NOMO-1 treated with dmso at 0.1 percent for 144 hours (cell line): ENCODE results near the gene LRPAP1.
"Not testable (repeated sequence)": the region's sequence is repeated elsewhere in the genome, so short reads cannot be mapped to it uniquely, and the experiment has no call there.

ENCODE experiments used
- DNase-seq: peaks from one replicate; lab custom pipeline; 2025; ENCODE audit not compliant: unreplicated experiment; lab: John Stamatoyannopoulos, UW

Gene LRPAP1, protein sequence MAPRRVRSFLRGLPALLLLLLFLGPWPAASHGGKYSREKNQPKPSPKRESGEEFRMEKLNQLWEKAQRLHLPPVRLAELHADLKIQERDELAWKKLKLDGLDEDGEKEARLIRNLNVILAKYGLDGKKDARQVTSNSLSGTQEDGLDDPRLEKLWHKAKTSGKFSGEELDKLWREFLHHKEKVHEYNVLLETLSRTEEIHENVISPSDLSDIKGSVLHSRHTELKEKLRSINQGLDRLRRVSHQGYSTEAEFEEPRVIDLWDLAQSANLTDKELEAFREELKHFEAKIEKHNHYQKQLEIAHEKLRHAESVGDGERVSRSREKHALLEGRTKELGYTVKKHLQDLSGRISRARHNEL

DNA sequence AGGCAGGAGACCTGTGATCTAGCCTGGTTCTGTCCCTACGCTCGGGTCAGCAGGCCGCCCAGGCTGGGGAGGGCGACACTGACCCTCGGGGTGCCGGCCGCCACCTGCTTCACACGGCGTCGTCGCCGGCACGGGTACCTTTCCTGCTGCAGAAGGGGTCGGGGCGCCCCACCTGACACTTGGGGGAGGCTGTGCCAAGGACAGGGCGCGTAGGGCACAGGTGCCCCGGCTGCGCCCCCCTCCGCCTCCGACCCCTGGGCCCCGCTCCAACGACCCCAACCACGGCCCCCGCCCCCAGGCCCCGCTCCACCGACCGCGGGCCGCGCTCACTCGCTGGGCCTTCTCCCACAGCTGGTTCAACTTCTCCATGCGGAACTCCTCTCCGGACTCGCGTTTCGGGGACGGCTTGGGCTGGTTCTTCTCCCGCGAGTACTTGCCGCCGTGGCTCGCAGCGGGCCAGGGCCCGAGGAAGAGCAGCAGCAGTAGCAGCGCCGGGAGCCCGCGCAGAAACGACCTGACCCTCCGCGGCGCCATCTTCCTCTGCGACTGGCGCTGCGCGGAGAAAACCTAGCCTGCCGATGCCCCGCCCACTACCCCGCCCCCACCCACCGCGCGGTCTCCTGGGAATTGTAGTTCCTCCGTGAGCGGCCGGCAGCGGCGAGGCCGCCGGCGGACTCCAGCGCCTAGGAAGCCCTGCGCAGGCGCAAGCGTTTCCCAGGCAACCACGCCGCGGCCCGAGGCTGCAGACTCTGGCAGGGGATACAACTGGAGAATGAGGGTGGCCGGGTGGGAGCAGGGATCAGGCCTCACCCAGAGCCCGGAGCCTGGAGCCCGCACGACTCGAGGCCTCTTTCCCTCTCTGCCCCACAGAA lies at the start of gene LRPAP1:
Gene LRPAP1, minus strand, starts transcription at position 544 of the 872 bp plus-strand sequence. Its CDS starts 10 bp downstream, at position 534.
- peak; percentile 67 for DNase-seq

DNA sequence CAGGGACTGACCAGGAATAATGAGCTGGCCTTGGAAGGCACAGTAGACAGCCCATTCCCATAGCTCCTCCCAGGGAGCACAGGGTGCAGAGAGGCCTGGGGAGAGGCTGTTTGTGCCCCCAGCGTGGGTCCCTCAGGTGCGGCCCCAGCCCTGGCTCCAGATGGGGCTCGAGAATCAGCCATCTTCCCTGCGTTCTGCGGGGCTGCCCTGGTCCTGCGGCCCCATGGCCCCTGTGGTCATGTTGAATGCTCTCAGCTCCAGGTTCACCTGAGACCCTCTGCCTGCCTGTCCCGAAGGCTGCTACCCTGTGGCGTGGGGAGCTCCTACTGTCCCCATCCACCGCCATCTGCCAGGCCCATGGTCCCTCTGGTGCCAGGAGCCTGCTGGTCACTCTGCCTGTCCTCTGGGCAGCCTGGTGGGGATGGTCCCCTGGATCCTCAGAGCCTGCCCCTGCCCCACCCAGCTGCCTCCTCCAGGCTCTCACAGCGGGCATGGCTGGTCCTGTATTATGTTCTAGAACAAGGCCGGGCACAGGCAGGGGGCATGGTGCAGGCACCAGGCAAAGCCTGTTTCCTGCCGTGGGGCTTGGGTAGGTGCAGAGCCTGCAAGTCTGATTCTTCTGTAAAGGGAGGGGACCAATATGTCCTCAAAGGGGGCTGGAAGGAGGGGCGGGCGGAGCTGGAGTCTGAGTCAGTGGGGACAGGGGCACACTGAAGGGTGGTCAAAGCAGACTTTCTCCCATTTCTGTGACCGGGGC lies 49.3 kb upstream of the LRPAP1 start:
- not testable (repeated sequence) for DNase-seq

DNA sequence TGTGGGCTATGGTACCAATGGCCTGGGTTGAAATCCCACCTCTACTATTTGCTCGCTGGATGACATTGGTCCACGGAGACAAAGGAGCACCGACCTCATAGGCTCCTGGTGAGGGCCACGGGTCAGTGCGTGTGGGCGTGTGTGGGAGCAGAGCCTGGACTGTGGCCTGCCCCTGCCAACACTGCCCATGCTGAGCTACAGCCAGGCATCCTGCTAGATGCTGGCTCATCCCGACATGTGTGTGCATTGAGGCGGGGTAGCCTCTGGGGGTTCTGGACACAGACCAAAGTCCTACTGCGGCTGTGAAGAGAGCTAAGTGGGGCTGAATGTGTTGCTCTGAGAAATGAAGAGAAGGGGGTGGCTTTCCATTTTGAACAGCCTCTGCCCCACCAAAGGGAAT lies 48.6 kb upstream of the LRPAP1 start:
- not testable (repeated sequence) for DNase-seq

DNA sequence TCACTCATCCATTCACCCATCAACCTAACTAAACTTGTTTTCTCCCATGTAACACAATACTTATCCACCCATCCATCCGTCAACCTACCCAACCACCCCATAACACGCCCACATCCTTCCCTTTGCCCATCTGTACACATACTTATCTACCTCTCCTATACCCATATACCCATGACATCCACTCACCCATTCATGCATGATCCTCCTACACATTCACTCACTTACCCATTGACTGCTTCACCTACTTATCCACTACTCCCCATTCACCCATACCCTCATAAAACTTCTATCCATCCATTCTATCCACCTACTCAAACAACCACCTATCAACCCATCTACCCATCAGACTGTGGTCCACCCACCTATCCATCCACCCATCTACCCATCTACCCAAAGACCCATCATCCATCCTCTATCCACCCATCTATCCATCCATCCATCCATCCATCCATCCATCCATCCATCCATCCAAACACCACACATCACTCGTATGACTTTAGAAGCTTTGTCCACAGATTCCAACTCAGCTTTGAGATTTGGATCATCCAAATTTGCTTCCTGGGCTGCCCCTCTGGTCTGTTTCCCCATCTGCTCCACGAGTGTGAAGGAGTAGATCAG lies 46.4 kb upstream of the LRPAP1 start:
- DNase-seq = not testable (repeated sequence)

DNA sequence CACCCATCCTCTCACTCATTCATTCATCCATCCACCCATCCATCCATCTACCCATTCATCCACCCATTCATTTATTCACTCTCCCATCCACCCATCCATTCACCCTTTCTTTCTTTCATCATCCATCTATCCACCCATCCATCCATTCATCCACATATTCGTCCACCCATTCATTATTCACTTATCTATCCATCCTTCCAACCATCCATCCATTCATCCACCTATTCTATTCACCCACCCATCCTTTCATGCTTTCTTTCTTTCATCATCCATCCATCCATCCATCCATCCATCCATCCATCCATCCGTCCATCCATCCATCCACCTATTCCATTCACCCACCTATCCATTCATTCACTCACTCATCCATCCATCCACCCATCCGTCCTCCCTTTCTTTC lies 45.8 kb upstream of the LRPAP1 start:
- DNase-seq = not testable (repeated sequence)

DNA sequence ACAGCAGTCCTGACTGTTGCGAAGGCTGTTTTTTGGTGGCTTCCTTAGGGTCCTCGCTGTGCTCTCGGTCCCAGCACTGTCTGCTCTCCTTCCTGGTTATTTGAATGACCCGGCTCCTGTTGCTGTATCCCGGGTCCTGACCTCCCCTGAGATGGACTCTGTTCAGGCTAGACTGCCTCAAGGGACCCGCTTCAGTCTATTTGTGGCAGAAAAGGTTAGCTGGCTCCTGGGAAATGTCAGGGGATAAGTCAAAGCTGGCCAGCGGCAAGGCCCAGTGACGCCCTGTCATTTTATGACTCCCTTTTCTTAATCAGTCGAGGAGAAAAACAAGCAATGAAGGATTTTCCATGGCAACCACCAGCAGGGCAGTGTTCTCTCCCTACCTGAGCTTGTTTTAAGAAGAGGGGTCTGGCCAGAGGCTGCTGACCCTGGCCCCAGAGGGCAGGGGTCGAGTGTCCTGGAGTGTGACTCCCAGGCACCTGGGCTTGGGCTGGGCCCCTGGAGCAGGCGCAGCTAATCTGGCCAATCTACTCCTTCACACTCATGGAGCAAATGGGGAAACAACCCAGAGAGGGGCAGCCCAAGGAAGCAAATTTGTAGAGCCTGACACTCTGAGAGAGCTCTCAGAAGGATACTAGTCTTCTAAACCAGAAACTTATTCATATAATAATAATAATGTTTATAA lies 45.1 kb upstream of the LRPAP1 start:
- DNase-seq = not testable (repeated sequence)

DNA sequence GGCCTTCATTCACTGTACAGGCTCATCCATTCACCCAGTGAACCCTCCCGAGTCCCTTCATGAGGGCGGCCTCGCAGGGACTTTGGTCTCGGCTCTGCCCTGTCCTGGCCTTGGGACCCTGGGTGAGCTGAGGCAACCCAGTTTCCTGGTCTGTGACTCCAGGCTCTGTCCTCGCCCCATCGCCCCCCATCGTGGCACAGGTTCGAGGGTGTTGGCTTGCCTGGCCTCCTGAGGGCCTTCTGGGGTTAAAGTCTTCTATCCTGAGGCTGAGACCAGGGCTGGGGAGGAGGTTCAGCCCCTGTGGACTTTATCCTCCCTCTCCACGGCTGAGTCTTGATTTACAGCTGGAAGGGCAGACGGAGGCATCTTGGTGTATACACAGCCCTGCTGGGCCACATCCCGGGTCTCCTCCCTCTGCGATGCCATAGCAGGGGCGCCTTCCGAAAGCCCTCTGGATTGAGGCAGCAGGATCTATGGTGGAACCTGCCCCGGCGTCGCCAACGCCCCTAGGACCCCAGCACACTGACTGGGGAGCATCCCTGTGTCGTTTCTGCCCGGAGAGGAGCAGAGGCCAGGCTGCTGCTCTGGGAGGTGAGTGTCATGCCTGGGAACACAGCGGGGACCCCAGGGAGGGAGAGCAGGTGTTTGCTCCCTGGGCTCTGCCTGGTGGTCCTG lies 44.4 kb upstream of the LRPAP1 start:
- not testable (repeated sequence) for DNase-seq

DNA sequence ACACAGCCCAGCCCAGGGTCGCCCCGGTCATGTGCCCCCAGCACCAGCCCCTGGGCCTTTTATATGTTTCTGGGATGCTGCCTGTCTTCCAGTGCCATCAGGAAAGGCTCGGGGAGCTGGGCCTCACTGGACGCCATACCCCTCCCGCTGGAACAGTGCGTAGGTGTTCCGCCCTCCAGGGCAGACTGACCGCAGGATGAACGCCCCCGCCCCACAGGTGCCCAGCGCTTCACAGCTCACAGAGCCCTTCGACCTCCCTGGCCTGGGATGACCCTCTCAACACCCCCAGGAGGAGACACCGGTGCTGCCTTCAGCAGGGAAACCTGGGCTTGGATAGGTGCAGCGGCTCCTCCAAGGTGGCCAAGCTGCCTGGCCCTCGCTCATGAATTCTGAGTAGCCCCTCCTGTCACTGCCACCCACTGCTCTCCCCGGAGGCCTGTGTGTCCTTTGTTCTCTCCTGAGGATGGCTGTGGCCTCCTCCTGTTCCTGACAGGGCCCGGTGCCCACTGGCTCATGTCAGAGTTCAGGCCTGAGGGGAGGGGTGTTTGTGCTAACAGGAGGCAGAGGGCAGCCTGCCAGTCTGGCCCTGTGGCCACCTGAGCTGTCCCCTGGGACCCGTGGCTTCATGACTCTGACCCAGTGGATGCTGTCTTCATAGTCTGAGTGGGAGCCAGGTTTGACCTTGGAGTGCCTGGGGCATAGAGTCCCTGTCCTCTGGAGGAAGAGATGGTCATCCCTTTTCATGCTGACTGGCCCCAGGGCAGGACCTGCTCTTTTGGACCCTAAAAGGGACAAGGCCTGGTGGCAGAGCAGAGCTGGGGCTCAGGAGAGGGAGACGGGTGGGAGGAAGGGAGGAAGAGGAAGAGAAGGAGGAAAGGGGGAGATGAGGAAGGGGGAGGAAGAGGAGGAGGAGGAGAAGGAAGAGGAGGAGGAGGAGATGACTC lies 43.5 kb upstream of the LRPAP1 start:
- DNase-seq = not testable (repeated sequence)

DNA sequence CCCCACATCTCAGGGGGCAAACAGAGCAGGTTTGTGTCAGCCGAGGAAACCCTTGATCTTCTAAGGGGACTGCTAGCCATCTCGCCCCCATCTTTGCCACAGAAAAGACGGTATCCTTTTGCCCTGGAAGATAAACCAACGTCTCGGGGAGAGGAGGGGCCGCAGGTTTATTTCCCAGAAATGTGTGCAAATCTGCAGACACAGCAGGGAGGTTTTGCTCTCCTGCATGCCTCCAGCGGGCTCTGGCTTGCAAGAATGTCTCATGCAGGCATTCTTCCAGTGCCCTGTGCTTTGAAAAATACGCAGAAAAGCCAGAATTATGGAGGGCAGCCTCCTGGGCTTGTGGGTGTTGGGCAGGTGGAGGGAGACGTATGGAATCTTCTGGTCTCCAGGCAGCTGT lies 42.6 kb upstream of the LRPAP1 start:
- not testable (repeated sequence) for DNase-seq

DNA sequence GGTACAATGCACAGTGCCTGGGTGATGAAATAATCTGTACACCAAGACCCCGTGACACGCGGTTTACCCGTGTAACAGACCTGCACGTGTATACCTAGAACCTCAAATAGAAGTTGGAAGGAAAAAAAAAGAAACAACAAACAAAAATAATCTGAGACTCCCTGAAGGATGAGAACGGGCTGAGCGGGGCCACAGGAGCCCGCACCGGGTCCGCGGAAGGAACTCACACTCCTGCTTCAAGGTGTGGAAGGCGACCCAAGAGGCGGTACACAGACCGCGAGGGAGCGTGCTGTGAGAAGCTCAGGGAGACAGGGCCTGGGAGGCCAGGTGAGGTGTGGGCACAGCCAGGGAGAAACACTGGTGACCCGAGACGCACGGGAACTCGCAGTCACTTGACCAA lies 42.1 kb upstream of the LRPAP1 start:
- DNase-seq = not testable (repeated sequence)

DNA sequence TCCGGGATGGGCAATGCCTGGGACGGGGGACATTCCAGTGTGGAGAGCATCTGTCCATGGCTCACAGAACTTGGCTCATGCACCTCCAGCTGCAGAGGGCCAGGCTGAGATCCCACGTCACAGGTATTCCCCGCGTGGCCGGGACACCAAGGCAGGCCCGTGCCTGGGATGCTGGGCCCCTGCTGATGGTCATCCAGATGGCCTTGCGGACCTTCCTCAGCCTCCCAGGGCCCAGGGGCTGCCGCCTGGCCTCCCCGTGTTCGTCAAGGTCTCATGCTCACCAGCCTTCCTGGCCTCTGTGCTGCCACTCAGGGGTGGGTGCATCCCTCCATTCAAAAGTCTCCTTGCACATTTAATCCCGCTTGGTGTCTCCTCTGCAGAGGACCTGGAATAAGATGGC lies 40.9 kb upstream of the LRPAP1 start:
- DNase-seq = no peak

DNA sequence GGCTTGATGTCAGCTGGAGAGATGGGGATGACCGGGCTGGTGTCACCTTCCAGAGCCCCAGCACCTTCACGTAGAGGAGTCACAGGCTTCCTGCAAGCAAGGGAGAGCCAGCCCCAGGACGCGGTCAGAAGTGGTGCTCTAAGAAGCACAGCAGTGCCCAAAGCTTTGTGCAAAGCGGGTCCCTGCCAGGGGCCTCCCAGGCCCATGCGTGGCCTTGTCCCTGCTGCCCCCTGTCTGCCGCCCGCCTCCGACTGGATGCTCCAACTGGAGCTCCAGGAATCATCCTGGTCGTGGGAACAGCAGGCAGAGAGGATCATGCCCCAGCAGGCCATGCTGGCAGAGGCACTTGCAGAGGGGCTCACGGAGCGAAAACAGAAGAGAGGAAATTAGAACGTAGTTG lies 40.1 kb upstream of the LRPAP1 start:
- no peak for DNase-seq

DNA sequence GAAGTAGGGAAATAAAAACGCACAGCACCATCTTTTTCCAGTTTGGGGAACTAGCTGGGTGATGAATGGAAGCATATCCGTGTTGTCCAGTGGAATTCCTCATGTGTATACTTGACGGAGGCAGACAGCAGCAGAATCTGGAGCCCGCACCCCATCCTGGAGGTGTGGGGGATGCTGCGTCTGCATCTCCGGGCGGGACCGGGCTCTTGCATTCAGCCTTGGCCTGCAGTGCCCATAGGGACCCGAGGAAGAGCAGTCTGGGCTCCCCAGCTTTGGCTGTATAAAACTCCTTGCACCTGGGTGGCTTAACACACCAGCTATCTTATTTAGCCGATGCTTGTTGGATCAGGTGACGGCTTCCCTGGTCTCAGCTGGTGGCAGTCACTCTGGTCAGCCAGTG lies 39.7 kb upstream of the LRPAP1 start:
- no peak for DNase-seq

DNA sequence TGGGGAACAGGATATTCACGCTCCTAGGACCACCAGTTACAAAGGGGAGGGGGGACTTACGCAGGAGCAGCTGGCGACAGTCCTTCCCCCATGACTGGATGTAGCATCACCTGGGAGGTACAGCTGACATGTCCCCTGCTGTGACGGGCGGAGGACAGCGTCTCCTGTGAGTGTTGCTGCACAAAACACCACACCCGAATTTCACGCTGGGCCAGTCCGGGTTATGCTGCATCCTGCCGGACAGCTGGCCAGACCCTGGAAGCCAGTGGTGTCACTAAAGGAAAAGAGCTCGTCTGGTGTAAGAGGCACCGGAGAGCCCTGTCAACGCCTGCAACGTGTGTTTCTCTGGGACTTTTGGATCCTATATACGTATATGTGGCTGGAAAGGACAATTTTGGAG lies 38.7 kb upstream of the LRPAP1 start:
- DNase-seq = not testable (repeated sequence)

DNA sequence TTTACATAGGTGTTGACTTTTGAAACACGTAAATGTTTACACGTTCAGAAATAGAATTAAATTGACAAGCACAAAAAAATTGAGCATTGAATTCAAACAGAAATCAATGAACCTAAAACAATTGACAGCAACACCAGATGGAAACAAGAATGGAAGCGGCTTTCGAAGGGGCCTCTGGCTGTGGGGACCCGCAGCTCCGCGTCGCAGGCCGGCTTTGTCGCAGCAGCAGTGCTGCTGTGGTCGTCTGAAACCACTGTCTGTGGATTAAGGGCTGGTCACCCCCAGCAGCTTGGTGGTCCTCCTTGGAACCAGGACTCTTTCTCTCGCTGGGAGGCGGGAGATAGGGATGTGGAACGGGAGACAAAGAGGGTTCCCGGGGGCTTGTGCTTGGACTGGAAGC lies 37.4 kb upstream of the LRPAP1 start:
- not testable (repeated sequence) for DNase-seq

DNA sequence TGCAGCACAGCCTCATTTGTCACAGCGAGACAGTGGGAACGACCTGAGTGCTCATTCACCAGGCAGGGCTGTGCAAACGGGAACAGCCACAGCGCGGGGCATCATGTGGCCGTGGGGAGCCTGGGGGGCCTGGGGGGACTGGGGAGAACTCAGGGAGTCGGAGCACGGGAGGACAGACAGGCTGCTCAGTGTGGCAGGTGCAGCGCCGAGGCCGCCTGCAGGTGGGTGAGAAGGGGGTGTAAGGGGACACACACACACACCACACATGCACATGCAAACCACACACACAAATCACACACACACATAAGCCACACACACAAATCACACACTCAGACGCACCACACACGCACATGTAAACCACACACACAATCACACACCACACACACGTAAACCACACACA lies 34.5 kb upstream of the LRPAP1 start:
- DNase-seq = not testable (repeated sequence)

DNA sequence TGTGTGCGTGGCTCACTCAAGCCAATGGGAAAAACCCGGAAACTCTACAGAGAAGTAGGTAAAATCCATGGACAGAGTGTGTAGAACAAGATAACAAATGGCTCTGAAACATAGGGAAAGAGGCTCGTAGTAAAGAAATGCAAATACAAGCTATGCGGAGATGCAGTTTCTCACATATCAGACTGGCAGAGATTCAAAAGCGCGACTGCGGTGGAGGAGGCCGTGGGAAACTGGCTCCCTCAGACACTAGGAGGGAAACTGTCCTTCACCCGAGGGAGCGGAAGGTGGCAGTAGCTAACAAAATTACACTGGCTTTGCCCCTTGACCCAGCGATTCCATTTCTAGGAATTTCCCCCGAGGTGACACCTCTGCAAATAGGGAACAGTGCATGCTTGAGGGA lies 34.1 kb upstream of the LRPAP1 start:
- DNase-seq = not testable (repeated sequence)

DNA sequence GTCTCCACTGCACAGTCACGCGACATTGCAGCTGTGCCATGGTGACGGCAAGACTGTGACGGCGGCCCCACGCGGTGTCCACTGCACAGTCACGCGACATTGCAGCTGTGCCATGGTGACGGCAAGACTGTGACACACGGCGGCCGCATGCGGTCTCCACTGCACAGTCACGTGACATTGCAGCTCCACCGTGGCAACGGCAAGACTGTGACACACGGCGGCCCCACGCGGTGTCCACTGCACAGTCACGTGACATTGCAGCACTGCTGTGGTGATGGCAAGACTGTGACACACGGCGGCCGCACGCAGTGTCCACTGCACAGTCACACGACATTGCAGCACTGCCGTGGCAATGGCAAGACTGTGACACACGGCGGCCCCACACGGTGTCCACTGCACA lies 32.7 kb upstream of the LRPAP1 start:
- not testable (repeated sequence) for DNase-seq

DNA sequence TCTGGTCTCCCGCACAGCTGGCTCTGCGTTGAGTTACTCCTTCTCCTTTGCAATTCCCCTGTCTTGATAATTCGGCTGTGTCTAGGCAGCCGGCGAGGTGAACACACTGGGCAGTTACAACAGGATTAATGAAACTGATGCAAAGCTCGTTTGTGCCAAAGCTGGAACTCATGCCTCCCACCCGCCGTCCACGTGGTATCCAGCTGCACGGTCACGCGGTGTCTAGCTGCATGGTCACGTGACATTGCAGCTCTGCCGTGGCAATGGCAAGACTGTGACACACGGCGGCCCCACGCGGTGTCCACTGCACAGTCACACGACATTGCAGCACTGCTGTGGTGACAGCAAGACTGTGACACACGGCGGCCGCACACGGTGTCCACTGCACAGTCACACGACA lies 31.2 kb upstream of the LRPAP1 start:
- no peak for DNase-seq
